ACHN (cell line): ENCODE results near the gene CDK4.

Experiments used
- DNase-seq: peaks from one replicate; pipeline ENCODE4 v3.0.0-alpha.2; 2015
- in situ Hi-C: cut with HindIII; loops from 2 replicates; pipeline ENCODE4 v1.10.0; 2017; ENCODE audit warnings: low sequenced_read_pairs, low pct_ligation_motif_present, low pct_unique_long_range_greater_than_20kb

Gene CDK4

DNA sequence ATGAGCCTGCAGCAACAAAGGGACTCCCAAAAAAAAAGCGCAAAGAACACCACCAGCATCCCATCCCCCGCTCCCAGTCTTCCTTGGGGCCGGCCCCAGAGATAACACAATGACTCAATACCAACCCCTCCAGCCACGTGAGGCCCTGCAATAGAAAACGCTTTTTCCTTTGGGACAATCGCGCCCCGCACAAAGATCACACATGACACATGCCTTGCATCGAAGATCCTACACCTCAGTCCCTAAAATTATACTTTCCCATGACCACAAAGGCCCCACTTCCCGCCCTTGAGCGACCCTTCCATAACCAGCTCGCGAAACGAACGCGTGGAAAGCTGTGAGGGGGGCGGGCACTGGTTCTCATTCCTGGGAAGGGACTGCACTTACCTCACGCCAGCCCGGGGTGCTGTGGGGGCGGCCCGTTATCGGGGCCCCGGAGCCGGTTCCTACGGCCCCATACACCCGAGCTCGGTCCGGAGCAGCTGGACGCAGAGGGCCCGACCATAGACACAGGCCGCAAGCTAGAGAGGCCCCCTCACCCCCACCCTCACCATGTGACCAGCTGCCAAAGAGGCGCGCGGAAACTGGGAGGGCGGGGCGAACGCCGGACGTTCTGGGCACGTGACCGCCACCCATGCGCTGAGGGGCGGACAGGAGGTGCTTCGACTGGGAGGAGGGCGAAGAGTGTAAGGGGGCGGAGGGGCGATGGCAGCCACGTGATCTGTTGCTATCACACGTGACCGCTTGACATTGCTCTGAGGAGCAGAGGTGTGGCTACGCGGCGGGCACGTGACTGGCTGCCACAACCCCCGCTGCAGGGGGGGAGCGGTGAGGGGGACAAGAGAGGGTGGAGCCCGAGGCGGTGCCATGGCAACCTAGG lies at the start of gene CDK4:
CDK4 (minus strand) TSS at position 523 of the 880 bp plus-strand sequence. CDS start 593 bp downstream, outside the sequence.
- in situ Hi-C loops: no loop called here
- peak; percentile 100 for DNase-seq

- DNase-seq: no peak
- in situ Hi-C loops: no loop called here
Observed at GRCh38 chr12:57800965-57801364, 48.9 kb upstream of the CDK4 start.

DNA sequence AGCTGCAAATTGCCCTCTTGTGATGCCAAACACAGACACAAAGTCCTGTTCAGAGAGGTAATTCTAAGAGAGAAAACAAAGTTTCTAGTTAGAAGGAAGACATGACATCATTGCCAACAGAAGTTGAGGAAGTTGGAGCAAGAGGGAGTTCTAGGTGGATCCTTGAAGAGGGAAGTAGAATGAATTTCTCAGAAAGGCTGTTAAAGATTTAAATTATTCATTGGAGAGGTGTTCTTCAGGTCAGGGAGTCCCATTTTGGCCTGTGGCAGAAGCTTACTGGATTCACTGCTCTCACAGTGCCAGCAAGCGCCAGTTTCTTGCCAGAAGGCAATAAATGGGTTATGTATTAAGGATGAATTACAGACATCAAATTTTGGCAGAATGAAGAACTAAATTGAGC lies 45.8 kb upstream of the CDK4 start:
- no peak for DNase-seq
- in situ Hi-C loops: no loop called here

GRCh38 chr12:57796996-57797395 lies 44.9 kb upstream of the CDK4 start:
- DNase-seq: no peak
- in situ Hi-C loops: no loop called here

DNA sequence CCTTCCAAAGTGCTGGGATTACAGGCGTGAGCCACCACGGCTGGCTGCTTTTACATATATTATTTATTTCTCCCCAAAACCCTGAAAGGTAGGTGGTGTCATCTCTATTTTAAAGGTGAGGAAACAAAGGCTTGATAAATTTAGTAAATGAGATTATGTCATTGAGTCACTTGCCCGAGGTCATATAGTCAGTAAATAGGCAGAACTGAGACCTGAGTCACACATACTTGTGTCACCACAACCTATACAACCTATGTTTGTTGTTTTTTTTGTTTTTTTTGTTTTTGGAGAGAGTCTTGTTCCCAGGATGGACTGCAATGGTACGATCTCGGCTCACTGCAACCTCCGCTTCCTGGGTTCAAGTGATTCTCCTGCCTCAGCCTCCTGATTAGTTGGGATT lies 43.2 kb upstream of the CDK4 start:
- no peak for DNase-seq
- in situ Hi-C loops: no loop called here

DNA sequence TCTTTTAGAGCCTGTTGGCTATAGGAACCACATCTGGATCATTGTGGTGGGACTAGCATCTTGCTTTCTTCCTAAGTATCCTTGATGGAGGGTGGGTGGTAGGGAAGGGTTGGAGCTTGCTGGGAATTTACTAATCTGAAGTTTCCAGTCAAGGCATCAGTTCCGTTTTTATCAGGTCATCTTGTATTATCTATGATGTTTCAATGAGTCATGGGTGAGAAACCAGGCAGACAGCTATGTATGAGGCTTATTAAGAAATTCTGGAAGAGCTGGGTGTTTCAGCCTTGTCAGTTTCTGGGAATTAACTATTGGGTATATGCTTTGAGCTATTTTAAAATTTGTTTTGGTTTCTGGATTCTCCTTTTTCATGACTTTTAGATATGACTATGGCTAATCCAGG lies 41.8 kb upstream of the CDK4 start:
- no peak for DNase-seq

GRCh38 chr12:57783861-57784260 lies 31.8 kb upstream of the CDK4 start:
- in situ Hi-C loops: no loop called here
- DNase-seq: no peak

More for the DNA sequence above, 41.8 kb upstream of the CDK4 start:
- in situ Hi-C loops: no loop called here

GRCh38 chr12:57783466-57783801 lies 31.3 kb upstream of the CDK4 start:
- DNase-seq: no peak
- in situ Hi-C loops: no loop called here

GRCh38 chr12:57782608-57783465 lies 30.7 kb upstream of the CDK4 start, which contains the start of gene TSFM:
Gene TSFM, plus strand, starts transcription at chr12:57782787. Its CDS starts 15 bp downstream, at chr12:57782802.
- DNase-seq: peak; percentile 98
- in situ Hi-C loops: no loop called here

- in situ Hi-C loops: no loop called here
- no peak for DNase-seq
Observed at GRCh38 chr12:57782243-57782607, 30.1 kb upstream of the CDK4 start.

DNA sequence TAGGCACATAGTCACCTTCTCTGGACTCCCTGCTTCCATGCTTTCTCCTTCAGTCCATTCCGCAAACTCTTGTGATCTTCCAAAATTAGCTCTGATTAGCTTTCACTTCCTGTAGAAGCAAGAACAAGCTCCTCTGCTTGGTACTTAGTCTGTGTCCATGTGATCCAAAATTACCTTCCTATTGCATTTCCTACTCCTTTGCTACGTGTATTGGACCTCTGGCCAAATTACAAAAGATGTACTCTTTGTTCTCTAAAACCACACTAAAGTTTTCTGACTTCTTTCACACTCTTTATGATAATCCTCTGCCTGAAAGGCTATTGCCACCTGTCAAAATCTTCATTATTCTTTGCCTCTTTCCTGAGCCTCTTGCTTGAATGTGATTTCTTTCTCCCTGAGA lies 29.7 kb upstream of the CDK4 start:
- in situ Hi-C loops: no loop called here
- no peak for DNase-seq

GRCh38 chr12:57781244-57781643 lies 29.1 kb upstream of the CDK4 start:
- in situ Hi-C loops: no loop called here
- DNase-seq: no peak

GRCh38 chr12:57780284-57780897 lies 28.3 kb upstream of the CDK4 start:
- DNase-seq: no peak
- in situ Hi-C loops: no loop called here

GRCh38 chr12:57779736-57780135 lies 27.6 kb upstream of the CDK4 start:
- no peak for DNase-seq
- in situ Hi-C loops: no loop called here

GRCh38 chr12:57777911-57778310 lies 25.8 kb upstream of the CDK4 start:
- no peak for DNase-seq
- in situ Hi-C loops: no loop called here

DNA sequence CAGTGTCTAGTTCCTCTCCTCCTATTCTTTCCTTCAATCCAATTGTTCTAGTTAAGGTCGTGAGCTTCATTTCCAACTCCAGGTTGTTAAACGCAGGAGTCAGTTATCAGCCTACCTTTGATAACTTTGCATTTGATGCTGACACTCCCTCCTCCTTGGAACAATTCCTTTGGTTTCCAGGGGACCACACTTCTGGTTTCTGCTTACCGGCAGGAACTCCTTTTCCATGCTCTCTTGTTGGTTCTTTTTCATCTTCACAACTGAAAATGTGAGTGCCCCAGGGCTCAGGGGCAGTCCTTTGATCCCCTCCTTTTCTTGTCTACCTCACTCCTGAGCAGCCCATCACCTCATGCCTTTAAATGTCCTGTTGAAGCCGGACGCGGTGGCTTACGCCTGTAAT lies 25.3 kb upstream of the CDK4 start:
- no peak for DNase-seq

DNA sequence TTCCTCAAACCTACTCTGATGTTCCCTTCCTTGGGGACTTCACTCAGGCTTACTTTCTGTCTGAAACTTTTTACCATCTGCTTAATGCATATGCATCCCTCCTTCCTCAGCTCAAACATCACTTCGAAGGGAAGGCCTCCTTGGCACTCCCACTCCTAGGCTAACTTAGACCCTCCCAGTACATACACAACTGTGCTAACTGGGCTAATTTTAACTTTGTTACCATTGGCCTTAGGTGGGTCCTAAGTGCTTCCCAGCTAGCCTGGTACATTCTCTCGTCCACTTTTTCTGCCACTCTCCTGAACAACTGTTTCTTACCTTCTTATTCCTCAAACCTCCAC lies 24.1 kb upstream of the CDK4 start:
- DNase-seq: no peak
- in situ Hi-C loops: no loop called here

More for the DNA sequence above, 25.3 kb upstream of the CDK4 start:
- in situ Hi-C loops: no loop called here

- DNase-seq: no peak
- in situ Hi-C loops: no loop called here
Observed at GRCh38 chr12:57775563-57776246, 23.6 kb upstream of the CDK4 start.

GRCh38 chr12:57775044-57775443 lies 22.9 kb upstream of the CDK4 start:
- DNase-seq: no peak

More at GRCh38 chr12:57775044-57775443, 22.9 kb upstream of the CDK4 start:
- in situ Hi-C loops: no loop called here
